C1 segment of cervical spinal cord (tissue), 14 donors: ENCODE results near the gene EFCAB3.
"Not testable (repeated sequence)": the region's sequence is repeated elsewhere in the genome, so short reads cannot be mapped to it uniquely, and the experiment has no call there.

ENCODE experiments used
- DNase-seq, 14 donors: peaks; one replicate each; lab custom pipeline; 2025; lab: John Stamatoyannopoulos, UW

EFCAB3 gene

DNA sequence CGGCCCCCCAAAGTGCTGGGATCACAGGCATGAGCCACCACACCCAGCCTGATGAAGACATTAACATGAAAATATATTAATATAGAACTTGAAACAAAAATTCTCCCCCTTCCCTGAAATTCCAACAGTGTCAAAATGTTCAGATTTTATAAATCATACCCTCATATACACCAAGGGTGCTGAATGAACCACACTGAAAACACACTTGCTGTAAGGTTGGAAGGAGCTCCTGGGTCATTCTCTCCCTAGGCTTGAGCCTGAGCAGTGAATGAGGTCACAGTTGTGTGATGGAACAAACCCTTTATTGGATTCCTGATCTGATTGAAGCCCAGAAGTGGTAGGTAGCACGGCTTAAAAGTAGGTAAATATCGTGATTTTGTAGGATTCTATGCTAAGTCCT lies at the start of gene EFCAB3:
Gene EFCAB3 (plus strand): TSS at position 301 of the 400 bp plus-strand sequence. CDS start 2,427 bp downstream, outside the sequence.
- DNase-seq, result no peak

DNA sequence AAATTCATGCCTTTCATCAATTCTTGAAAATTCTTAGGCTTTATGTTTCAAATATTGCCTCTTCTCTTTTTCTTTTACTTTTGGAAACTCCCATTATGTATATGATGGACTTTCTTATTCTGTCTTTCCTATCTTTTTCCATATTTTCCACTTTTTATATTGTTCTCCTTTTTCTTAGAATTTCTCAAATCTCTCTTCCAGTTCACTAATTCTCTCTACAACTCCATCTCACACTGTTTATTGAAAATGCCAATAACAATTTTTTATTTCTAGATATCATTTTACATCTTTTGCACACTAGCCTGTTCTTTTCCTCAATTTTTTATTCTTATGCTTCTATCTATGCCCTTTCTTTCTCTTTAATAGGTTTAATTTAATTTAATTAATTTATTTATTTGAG lies 43.8 kb upstream of the EFCAB3 start:
- no peak for DNase-seq

DNA sequence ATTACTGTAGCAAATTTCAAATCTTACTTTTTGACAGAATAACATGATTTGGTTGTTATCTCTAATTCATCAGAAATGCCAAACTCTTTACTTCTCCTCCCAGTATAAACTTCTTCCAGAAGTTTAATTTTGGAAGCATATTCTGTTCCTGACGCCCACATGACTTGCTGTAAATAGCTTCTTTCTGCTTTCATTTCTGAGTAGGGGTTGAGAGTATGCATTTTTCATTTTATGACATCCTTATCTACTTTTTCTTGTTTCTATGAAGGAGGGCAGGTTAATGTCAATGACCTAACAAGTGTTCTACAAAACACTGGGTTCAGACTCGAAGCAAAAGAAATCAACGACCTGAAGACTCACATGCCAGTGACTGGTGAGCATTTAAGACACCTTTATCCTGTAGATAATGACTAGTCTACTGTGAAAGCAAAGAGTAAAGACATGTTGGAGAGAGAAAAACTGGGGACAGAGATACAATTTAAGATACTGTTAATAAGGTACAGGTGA lies 36.5 kb upstream of the EFCAB3 start:
- DNase-seq, result no peak

DNA sequence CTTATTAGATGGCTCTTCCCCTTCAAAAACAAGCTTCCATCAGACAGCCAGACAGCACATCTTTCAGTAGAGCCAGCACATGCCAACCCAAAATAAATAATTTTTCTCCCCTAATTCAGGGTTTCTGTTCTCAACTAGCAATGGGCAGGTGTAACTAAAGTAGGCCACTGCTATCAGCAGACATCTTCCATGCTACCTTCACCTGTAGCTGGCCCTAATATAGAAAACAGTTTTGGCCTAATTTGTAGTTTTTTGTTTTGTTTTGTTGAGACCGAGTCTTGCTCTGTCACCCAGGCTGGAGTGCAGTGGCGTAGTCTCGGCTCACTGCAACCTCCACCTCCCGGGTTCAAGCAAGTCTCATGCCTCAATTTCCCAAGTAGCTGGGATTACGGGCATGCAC lies 29.2 kb upstream of the EFCAB3 start:
- no peak for DNase-seq

DNA sequence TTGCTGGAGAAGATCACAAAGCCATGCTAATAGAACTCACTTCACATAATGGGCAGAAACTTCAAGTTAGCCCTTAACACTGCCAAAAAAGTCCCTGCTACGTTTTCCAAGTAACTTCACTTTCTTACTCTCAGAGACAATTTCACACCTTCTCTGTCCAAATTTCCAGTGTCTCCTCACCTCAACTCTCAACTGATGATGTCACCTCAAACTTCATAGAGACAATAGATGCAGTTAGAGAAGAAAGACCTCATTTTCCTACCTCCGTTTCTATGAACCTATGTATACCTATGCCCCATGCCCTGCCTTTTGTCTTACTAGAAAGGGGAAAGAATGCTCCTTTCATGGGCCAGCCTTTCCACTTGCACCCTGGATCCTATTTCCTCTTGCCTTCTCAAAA lies 14.2 kb upstream of the EFCAB3 start:
- no peak for DNase-seq

DNA sequence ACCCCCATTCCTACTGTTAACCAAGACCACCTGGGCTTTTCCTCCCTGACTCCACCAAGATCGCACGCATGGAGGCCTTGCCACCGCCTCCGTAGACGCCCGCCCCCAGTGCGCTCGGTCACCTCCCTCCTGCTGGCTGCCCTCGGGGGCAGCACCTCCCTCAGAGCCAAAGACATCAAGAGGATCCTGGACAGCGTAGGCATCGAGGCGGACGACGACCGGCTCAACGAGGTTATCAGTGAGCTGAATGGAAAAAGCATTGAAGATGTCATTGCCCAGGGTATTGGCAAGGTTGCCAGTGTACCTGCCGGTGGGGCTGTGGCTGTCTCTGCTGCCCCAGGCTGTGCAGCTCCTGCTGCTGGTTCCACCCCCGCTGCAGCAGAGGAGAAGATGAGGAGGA lies 1.2 kb downstream of the EFCAB3 start:
- DNase-seq, result no peak

DNA sequence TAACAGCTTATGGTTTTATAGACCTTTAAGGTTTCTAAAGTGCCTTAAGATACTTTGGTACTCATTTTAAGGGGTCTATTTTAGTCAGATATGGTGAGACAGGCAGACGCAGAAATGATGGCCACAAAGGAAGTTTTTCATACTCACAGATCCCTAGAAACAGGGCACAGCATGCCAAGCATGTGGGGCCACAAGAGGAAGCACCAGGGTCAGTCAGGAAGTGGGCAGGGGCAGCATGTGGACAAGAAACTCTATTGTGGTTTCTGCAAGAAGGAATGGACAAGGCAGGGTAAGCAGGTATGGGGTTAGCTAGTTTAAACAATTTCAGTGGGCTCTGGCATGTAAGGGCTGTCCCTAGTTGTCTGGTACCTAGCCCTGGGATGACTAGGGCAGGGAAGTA lies 8.5 kb downstream of the EFCAB3 start:
- DNase-seq, result no peak

DNA sequence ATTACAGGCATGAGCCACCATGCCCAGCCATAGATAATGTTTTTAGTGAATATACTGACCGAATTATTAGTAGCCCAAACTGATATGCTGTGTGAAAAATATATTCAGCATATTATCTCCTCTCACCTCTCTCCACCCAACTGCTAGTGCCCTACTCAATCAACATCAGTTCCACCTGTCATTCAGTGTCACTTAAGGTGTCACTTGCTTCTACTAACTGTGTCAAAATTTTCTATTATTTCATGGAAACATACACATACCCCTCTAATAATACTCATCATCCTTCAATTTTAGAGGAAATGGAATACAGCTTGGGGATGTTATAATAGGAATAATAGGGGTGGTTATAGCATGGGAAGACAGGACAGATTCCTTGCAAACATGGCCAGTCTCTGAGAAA lies 12.6 kb downstream of the EFCAB3 start:
- DNase-seq, result no peak

DNA sequence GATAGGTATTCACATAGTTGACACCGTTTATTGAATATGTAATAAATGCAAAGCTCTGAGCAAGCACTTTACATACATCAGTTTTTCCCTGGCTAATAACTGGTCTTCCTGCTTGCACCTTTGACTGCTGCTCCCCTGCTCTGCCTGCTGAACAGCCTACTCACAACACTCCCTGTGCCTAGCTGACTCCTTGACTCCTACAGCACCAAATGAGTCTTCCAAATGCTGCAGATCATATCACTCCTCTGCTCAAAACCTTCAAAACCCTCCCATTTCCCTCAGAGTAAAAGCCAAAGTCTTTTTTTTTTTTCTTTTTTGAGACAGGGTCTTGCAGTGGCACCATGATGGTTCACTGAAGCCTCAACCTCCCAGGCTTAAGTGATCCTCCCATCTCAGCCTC lies 18.5 kb downstream of the EFCAB3 start:
- DNase-seq, result no peak

DNA sequence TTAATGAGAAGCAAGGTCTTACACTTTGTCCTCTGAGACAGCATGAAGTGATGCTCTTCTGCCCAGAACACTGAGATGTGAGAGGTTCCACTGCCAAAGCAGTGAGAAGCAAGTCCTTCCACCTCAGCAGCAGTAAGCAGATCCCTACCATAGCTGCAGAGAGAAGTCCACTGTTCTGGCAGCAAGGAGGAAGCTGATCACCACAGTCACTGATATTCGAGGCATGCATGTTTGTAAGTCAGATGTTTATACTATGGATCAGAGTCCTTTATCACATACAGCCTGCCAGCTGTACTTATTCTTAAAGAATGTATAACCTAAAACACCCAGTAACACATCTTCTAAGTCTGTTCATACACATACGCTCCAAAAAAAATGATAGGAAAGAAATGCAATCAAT lies 25.1 kb downstream of the EFCAB3 start:
- DNase-seq, result no peak

DNA sequence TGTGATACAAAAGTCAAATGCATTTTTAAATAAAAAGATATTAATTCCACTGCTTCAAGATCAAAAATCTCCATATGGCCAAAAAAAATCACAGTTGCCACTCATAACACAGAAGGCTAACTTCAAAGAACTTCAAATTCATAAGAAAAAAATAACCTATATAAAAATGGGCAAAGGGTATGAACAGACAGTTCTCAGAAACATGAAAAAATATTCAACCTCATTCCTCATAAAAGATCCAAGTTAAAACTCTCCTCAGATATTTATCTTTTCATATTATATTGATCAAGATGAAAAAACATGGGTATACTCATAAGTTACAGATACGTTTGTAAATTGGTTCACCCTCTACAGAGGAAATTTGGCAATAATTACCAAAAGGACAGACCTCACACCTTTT lies 32.7 kb downstream of the EFCAB3 start:
- not testable (repeated sequence) for DNase-seq

DNA sequence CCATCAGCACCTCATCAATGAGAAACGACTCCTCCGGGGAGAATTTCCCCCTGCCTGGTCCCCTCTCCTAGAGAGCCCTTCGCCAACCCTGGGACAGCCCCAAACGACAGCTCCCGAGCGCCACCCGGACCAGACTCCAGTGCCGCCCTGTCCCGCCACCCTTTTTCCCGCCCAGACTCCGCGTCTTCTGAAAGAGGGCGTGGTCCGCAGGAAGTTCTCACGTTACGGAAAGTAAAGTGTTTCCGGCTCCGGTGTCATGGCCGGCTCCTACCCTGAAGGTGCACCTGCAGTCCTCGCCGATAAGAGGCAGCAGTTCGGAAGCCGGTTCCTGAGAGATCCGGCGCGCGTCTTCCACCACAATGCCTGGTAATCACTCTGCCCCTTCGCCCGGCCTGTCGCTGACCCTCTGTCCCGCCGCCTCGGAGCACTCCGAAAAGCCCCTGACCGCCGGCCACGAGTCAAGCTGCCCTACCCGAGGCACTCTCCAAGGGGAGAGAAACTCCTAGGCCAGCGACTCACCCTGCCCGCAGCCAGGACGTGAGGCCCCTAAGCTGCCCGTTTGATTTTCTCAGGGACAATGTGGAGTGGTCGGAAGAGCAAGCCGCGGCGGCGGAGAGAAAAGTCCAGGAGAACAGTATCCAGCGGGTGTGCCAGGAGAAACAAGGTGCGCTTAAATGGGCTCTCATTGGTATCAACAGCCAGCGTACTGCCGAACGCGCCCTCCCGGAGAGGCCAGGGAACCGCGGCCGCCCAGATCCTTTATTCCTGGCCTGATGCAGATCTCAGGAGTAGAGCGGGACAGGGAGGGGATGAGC lies 43.5 kb downstream of the EFCAB3 start, which contains the start of gene METTL2A:
Gene METTL2A (plus strand): TSS at position 251 of the 815 bp plus-strand sequence. CDS start 6 bp downstream, at position 257.
- peak in 13 of 14 donors; percentile 28 to 77 (median 58) for DNase-seq

DNA sequence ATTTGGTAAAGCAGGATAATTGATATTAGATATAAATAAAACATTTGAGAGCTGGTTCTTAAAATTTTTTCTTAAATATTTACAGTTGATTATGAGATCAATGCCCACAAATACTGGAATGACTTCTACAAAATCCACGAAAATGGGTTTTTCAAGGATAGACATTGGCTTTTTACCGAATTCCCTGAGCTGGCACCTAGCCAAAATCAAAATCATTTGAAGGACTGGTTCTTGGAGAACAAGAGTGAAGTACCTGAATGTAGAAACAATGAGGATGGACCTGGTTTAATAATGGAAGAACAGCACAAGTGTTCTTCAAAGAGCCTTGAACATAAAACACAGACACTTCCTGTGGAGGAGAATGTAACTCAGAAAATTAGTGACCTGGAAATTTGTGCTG lies 45.9 kb downstream of the EFCAB3 start:
- DNase-seq, result not testable (repeated sequence)

DNA sequence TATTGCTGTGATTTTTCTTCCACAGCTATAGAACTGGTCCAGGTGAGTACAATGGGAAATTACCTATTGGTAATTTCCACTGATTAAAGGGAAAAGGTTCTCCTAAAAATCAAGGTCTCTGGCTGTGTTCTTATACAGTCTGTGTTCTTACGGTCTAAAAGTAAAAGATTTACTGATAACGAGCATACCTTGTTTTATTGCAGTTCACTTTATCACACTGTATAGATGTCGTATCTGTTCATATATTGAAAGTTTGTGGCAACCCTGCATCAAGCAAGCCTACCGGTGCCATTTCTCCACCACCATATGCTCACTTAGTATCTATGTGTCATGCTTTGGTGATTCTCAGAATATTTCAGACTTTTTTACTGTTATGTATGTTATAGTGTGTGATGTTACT lies 54.9 kb downstream of the EFCAB3 start:
- DNase-seq, result not testable (repeated sequence)

DNA sequence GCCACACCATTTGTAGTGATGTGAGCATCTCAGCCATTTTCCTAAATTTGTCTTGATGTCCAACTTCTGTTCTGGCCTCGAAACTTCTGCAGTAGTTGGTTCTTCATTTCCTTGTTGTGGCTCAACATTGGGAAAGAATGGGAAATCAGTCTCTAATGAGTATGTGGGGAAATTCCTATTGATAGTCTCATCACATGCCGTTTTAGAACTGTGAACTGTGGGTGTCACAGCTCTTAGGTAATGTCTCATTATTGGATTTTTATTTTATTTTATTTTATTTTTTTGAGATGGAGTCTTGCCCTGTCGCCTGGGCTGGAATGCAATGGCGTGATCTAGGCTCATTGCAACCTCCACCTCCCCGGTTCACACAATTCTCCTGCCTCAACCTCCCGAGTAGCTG lies 60.8 kb downstream of the EFCAB3 start:
- DNase-seq, result not testable (repeated sequence)

DNA sequence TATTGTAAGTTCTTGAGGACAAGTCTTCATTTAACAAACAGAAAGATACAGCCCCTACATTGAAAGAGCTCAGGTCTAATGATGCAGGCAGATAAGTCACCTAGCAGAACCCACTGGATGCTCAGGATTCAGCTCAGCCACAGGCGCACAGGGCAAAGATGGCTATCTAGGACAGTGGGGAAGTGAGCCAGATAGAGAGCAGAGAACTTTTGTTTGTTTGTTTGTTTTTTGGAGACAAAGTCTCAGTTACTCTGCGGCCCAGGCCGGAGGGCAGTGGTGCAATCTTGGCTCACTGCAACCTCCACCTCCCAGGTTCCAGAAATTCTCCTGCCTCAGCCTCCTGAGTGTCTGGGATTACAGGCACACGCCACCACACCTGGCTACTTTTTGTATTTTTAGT lies 63.7 kb downstream of the EFCAB3 start:
- no peak for DNase-seq

DNA sequence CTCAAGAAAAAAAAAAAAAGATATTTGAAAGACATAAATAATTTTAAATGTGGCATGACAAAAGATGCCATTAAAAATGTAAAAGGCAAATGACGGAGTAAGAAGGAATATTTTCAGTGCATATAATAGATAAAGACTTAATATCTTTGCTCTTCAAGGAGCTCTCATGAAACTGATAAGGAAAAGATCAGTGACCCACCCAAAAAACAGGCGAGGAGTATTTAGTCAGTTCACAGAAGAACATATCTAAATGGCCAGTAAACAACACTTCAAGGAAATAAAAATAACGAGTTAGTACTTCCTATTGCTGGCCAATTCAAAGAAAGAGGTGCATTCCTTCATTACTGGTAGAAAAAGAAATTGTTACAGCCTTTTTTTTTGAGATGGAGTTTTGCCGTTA lies 65.4 kb downstream of the EFCAB3 start:
- DNase-seq, result not testable (repeated sequence)

DNA sequence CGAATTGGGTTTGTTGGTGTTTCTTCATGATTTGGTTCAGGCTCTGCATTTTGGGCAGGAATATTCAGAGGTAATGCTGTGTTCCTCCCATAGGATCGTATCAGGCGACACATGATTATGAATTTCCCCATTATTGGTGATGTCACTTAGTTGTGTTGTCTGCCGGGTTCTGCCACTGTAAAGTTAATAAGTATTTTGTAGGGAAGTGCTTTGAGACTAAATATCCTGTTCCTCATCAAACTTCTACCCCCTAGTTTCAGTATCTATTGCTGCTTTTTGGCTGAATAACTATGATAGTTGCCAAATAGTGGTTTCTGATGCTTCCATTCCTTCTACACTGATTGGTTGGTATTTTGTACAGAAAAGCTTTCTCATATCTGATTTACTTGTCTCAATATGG lies 71.8 kb downstream of the EFCAB3 start:
- DNase-seq, result not testable (repeated sequence)

DNA sequence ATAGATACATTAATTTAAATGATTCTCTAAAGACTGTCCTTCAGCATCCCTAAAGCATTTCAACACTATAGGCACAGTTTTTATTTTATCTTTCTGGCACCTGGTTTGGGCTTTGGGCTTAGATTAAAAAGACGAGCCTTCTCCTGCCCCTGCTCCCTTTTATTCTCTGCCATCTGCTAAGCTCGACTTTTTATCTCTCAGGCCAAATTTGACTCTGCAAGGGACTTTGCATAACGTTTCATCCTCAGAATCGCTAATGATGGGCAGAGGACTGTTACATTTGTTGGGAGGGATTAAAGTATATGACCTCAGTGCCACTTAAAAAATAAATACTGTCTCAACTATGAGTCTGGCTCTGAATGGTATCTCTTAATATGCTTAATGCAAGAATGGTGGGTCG lies 72.7 kb downstream of the EFCAB3 start:
- DNase-seq, result not testable (repeated sequence)

DNA sequence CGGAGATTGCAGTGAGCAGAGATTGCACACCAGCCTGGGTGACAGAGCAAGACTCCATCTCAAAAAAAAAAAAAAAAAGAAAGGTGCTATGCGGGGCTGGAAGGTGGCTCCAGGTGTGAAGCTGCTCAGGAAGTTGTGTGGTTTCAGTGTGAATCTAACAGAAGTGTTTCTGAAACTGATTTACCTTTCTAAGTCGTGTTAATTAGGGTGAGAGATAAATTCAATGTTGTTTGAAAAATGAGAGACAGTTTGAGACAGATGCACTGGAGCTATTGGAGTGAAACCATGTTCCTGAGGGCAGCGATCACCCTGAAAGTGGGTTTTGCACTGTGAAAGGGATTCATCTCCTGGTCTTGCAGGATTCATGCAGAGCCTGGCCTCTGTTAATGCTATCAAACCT lies 73.3 kb downstream of the EFCAB3 start:
- not testable (repeated sequence) for DNase-seq

DNA sequence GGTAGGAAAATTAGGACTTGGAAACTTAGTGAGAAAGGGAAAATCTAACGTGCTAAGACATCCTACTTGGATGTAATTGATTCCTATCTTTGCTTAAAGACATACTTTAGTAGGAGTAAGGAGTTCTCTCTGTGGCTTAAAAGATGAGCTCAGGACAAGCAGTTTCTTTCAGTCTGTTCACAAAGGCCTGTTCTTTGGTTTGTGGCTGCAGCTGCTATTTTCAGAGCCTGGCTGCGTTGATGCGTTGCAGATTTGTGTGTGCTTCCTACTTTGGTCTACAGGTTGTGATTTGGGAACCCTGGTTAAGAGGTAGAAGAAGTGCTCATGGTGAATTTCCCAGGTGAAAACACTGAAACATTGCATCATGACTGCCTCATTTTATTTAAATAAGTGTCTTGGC lies 73.8 kb downstream of the EFCAB3 start:
- DNase-seq, result peak in 1 of 14 donors; percentile 3

DNA sequence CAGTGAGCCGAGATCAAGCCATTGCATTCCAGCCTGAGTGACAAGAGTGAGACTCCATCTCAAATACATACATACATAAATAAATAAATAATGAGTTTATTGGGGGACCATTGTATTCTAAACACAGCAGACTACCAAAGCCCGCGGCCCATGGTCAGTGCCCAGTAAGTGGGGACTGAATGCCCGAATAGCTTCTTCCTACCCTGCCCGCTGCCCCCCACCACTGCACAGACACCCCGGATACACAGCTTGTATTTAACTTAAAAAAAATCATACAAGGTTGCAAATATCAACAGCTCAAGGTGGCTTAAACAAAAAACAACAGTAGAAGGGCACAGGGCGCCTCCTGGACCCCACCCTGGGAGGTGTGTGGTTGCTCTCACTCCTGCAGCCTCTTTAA lies 75.7 kb downstream of the EFCAB3 start:
- no peak for DNase-seq

DNA sequence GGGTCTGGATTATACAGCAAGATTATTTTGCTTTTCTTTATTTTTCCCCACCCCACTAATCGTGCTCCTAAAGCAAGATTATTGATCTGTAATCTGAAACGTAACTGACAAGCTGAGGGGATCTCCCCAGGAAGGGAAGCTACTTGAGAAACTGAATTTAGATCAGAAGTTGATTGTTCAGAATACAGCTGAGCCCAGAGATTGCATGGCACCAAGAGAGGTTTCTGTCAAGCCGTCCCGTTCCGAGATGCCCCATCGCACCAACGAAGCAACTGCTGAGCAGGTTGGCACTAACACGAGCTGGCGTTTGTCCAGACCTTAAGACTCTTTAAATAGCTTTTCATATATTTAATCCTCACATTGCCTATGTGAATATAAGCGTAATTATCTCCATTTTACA lies 78.1 kb downstream of the EFCAB3 start:
- not testable (repeated sequence) for DNase-seq
